AG08396 (cell line): ENCODE data around the gene MAPK12.
A peak's percentile ranks its signal among the peaks of the same experiment; 100 is the strongest.

Experiments used
- DNase-seq: peaks from one replicate; pipeline ENCODE4 v3.0.0; 2012; ENCODE audit warnings: low spot score, mixed read lengths

The MAPK12 gene

DNA sequence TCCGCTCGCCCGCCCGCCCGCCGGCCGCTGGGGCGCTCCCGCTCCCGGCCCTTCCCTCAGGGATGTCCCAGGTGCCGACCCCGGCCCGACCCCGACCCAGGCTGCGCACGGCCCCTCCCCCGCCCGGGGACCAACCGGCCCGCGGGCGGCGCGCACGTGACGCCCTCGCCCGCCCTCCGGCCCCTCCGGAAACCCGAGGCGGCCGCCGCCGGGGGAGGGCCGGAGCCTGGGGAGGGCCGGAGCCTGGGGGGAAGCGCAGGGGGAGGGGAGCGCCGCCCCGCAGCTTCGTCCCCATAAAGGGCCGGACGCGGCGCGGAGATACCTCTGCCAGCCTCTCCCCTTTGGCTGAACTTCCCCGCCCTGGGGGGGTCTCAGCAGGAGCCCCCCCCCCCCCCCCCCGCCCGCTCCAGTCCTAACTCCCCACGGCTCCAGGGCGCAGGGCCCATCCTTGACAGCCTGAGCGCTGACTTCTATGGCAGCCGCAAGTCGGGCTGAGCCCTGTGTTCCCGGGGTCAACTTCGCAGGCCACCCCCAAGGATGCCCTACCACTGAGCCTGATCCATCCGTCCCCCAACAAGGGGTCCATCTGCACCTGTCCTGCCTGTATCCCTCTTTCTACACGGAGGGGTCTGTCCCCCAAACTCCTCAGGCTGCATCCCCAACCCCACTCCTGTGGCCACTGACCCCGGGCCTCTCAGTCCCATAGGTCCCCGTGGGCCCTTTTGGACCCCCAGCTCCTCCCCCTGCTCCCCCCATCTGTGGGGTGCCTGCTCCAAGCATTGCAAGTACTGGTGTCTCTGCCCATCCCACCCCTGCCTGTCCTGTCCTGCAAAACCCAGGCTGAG is at the start of gene MAPK12:
Gene MAPK12 (minus strand): TSS at position 69 of the 845 bp plus-strand sequence. CDS start 174 bp downstream, outside the sequence.
- peak; percentile 86 for DNase-seq

DNA sequence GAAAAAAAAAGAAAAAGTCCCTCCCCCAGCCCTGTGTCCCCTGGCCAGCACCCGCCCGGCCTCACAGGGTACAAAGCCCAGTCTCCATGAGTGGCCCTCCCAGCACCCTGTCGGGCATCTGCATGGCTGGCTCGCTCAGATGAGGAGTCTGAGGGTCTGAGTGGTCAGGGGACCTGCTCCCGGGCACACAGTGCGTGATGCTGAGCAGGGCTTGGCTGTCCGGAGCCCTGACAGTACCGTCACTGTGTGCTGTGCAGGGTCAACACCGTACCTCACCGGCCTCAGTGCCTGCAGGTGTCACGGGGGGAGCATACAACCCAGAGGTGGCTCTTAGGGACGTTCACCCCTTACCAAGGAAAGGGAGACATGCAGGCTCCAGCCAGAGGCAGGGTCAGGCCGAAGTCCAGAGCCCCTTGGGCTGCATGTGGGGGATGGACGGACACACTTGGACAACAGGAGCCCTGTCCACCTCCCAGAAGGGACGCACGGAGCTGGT is 49.5 kb upstream of the MAPK12 start:
- DNase-seq: no peak

DNA sequence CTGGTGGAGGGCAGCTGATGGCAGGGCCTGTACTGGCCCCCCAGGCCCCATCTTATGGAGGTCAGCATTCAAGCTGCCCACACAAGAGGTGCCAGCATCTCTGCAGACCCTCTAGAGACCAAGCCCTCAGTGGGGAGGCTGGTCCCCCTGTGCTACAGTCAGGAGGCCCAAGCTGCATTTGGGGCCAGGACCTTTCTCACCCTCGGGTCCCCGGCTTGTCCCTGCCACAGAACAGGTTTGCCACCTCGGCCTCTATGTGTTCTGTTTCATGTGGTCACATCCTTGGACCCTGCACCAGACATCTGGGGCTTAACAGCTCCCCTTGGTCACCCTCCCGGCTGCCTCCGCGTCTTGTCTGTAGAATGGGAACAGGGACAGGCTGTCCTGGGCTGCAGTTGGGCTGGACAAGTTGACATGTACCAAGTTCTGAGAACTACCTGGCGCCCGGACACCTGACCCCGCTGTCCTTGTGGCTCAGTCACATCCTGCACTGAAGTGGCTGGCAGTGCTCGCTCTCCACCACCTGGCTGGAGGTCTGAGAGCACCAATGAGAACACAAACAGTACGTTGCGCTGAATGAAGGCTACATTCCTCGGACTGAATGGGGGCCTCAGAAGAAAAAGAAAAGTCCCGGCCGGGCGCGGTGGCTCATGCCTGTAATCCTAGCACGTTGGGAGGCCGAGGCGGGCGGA is 48.7 kb upstream of the MAPK12 start:
- no peak for DNase-seq

DNA sequence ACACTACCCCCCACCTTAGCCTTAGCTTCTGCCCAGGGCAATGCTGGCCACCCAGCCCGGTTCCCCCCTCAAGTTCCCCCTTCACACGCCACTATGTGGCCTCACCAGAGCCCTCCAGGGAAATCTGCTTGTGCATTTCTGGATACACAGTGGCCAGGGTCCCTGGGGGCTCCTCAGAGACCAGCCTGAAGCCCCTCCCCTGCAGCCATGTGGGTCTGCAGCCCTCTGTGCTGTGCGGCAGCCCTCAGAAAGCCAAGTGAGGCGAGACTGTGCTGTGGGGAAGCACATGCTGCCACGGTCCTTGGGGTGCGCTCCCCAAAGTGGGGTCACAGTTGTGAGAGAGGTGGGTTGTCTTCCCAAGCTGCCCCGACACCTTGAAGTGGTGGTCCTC is 48.1 kb upstream of the MAPK12 start:
- no peak for DNase-seq

DNA sequence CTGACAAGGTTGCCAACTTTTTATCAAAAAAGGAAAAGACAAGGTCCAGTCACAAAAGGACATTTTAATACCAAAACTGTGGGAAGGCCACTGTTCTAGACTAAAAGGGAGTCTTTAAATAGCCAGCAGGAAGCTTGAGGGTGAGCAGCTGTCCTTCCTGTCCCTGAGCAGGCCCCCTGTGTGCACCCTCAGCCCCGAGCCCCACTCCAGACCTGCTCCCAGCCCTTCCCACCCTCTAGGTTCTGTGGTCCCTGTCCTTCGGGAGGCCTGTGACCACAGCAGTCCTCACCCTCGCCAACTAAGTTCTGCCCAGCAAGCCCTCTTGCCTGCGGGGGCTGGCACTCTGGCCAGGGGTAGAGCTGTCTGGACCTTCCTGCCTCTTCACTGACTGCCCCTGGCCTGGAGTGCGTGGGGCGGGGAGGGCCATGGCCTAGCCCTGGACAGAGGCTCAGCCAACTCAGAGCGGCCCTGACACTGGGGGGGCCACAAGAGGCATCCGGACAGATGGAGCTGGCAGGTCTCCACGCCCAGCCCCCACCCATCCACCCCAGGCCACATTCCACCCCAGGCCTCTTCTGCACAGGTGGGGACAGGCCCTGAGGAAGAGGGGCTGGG is 47.6 kb upstream of the MAPK12 start:
- no peak for DNase-seq

DNA sequence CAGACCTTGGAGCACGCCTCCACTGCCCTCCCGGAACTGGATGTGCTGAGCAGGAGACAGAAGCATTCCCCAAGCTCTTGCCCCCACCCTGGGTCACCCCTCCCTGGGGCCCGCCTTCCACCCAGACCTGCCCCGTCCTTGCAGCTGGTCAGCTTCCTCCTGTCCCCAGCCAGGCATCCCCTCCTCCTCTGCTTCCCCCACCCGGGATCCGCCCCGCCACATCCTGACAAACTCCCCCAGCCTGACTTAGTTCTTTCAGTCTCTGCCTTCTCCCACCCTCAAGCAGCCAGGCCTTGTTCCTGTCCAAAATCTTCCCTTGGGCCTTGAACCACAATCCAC is 47.1 kb upstream of the MAPK12 start:
- peak; percentile 66 for DNase-seq

DNA sequence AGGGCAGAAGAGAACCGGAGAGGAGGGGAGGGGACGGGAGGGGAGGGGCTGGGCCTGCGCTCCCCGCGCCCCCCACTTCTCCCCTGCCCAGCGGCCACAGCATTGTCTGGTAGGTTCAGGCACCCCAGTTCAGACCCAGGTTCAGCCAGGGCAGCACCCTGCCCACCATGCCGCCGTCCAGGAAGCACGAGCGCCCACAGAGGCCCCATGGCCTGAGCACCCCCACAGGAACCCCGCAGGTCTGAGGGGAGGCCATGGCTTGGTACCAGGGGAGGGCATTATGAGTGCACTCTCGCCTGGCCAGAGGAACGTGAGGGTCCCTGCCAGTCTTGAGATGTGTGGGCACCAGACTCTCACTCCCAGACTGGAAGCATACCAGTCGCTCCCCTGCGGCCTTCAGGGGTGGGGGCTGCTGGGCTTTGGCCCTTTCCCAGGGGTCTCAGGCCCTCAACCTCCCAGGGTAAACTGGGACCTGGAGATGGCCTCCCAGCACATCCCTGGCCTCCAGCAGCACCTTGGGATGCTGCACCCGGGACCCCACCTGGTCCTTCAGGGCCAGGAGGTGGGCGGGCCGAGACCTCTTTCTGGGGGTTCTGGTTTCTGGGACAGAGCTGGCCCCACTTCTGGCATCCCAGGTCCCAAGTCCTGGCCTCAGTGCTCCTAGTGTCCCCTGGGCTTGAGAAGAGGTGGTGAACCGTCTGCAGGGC is 46.6 kb upstream of the MAPK12 start:
- DNase-seq: no peak

DNA sequence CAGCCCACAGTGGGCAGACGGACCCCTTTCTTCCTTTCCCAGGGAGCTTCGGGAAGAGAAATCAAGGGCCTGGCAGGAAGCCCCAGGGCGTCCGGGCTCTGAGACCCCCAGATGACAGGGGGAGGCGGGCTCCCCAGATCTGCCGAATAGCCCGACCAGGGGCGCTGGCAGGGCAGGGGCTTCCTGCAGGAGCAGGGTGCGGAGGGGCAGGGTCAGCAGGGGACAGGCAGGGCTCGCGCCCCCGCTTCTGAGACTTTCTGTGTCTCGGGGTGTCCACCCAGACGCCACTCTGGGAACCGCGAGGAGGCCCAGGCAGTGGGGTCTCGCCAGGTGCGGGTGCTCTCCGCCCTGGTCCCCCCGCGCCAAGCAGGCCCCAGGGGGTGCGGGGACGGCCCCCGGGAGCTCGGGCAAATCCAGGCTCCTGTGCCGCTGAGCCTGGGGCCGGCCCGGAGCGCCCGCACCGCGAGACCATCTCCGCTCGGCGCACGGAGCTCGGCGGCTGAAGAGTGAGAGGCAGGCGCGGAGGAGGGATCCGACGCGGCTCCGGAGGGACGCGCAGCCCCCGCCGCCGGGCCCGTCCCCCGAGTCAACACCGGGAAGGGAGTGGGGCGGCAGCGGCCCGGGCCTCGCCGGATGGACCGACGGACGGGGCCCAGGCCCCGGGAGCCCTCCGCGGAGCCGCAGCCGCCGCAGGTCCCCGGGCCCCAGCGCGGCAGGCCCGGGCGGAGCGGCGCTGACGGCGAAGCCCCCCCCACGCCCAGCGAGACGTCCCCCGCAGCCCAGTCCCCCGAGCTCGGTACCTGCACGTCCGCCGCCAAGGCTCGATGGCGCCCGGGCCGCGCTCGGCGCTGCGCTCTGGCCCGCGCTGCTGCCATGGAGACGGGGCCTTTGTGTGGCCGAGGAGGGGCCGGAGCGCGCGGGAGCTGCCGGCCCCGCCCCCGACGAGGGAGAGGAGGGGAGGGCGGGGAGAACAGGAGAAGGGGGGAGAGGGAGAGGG is 45.6 kb upstream of the MAPK12 start, which contains the start of gene PLXNB2:
Gene PLXNB2 (minus strand): TSS at position 894 of the 997 bp plus-strand sequence. CDS start 17,062 bp downstream, outside the sequence.
- peak; percentile 89 for DNase-seq

DNA sequence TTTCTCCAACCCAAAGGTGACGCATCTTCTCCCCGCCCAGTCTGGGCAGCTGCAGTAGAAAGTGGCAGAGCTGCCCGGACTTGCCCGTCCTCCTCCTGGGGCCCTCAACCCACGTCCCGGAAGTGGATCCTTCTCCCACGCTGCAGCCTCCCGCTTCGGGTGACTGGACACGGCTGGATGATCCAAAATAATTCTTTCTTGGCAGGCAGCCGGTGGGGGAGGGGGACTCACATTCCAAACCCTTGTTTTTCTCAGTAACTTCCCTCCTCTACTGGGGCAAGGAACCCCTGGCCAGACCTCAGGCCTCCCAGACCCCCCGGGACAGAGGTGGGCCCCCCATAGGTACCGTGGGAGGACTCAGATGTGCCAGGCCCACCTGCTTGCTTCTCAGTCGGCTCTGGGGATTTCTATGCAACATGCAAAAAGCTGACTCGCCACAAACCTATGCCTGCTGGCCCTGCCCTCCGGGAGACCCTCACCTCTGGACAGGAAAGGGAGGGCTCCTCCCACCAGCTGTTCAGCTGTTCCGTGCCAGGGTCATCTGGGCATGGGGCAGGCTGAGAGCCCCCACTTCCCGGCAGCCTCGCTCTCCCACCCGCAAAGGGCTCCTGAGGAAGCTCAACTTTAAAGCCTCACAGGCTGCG is 44.6 kb upstream of the MAPK12 start:
- peak; percentile 97 for DNase-seq

DNA sequence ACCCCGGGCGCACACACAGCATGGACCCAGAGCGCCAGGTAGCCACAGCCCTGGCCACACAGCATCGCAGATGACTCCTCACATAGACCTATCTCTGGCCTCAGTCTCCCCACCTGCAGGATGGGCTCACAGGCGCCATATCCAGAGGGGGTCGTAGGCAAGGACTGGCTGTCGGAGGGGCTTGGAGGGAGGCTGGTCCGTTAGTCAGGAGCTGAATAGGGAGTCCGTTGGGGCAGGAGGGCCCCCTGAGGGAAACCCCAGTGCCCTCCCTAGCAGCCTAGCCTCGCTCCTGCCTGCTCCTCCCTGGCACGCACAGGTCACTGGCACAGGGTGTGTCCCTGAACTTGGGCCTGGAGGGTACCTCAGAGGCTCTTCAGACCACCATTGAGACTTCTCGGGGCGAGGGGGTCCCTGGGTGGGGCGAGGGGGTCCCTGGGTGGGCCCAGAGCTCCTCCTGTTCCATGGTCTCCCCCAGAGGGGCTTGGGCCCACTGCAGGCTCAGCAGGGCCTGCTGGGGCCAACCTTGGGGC is 44.0 kb upstream of the MAPK12 start:
- DNase-seq: no peak

DNA sequence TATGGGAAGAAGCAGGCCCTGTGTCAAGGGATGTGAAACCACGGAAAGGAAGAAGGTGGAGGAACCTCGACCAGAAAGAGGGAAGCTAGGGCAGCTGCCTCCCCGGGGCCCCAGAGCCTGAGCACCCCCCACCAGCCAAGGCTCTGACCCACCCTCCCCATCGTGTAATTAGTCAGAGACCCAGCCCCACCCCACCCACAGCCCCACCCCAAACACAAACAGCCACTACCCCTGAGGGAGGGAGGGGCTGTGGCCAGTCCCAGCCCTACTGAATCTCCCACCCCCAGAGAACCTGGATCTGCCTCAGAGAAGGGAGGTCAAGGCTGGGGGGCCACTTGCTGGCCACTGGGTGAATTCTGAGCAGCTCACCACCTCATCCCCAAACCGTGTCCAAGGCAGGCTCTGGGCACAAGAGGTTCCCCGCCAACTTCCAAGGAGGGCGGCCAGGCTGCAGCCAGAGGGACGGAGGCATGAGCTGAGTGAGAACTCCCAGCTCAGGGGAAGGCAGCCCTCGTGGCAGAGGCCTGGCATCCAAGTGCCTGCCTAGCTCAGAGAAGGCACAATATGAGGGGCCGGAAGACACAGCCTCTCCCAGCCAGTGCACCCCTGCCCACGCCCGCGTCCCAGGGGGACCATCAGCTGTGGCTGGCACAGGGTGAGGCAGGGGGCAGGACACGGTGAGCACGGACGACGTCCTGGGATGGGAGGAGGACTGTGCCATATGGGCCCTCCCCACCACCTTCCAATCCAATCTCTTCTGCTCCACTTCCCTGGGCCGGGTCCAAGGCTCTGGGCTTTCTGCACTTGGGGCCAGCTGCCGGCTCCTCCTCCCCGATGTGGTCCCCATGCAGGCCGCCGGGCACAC is 43.3 kb upstream of the MAPK12 start:
- DNase-seq: peak; percentile 52

DNA sequence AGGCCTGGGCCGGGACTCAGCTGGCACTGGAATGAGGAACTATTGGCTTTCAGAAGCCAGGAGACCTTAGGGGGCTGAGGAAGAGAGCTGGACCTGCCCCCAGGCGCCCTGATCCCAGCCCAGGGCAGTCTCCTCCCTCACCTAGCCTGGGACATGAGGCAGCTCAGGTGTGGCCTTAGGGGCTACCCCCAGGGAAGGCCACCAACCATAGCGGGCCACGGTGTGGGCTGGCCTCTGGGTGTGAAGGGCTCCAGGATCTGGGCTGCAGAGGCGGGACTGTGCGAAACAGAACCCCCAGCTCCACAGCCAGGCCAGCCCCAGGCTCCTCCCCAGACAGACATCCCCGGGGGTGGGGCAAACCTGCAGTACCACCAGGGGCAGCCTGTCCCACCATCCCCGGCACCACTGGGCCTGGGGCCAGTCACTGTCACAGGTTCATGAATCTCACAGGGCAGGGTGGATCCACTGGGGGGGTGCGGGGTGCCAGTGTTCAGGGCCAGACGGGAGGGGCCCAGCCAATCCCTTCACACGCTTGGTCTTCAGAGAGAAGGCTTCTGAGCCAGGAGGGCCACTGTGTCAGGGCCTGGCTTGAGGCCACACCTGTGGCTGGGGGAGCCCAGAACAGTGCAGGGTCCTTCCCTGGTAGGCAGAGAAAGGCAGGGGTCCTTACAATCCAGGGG is 42.5 kb upstream of the MAPK12 start:
- no peak for DNase-seq

DNA sequence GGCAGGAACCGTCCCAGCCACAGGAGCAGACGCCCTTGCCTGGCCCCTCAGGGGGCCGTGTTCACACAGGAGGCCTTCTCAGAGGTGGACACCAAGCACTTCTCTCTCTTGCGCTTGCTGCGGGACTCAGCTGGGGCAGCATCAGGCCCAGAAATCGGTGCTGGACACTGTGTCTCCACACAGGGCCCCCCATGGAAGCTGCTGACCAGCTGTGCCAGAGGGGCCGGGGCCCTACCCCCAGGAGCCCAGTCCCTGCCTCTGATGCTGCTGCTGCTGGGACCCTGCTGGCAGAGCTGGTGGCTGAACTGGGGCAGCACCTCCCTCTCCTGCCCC is 42.0 kb upstream of the MAPK12 start:
- DNase-seq: no peak

DNA sequence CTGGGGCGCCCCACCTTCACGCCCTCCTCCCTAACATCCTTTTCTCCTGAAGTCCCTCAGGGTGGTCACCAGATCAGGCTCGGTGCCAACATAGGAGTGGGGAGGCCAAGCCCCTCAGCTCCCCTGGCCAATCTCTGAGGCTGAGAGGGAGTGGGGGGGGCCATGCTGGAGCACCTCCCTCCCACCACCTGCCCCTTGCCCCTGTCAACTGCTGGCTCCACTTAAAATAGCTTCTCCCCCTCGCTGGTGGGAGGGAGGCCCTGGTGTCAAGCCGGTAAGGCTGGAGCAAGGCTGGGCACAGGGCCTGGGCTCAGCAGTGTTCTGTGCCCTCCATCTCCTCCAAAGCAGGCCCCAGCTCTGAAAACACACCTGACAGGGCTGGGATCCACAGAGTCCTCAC is 41.1 kb upstream of the MAPK12 start:
- no peak for DNase-seq

DNA sequence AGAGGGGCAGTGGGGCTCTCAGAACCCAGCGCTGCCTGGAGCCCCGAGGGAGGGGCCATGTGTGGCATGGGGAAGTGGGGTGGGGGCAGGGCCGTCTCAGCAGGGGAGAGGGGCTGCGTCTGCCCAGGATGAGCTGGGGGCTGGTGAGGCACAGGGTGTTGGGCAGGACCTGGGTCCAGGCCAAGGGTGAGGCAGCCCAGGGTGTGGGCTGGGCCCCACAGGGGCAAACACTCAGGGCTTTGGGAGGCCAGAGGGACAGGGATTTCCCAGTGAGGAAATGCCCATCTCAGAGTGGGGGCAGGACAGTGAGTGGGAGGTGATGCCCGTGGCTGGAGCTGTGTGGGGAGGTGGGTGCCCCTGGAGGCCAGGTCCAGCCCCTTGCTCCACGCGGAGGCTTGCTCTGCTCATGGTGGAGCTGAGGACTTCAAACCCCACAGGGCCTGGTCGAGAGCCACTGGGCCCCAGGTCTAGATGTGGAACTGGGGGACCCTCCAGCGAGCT is 40.6 kb upstream of the MAPK12 start:
- peak; percentile 68 for DNase-seq

DNA sequence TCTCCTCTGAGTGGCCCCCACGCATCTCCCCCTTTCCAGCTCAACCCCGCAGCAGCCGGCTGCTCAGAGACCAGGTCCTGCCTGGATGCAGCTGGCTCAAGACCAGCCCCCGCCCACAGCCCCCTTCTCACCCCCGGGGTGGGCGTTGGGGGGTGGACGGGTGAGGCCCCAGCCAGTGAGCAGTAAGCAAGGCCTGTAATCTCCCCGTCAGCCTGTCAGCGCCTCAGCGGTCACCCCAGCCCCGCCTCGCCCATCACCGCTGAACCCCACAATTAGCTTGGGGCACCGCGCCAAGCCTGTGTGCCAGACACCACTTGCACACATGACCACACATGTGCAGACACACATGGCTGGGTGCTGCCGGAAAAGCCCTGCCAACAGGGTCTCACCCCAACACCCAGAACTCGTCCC is 40.1 kb upstream of the MAPK12 start:
- no peak for DNase-seq

DNA sequence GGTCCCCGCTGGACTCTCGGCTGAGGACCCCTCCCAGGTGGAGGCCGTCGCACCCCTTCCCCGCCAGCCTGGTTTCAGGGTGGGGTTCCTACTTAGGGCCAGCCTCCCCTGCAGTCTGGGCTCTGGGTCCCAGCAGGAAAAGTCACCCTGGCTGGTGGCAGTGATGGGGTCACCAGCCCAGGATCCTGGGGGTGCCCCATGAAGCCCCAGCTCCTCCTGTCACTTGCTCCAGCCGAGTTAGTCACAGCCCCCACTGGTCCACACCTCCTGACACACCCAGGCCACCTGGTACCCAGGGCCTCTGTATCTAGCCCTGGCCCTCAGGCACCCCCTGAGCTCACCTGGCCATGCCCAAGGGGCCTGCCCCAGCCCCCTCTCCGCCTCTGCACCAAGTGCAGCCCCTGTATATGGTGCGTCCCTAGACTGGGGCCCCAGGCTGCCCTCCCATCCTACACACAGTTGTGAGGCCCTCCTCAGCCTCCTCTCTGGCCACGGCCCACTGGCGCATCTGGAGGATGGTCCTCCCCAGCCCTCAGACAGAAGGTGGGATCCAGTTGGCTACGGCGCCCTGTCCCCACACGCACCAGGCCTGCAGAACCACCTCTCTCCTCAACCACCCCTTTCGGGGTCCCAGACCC is 39.3 kb upstream of the MAPK12 start:
- DNase-seq: no peak
